Measurements from ENCODE around the gene TNFRSF25. TPM values are rescaled to one million over a fixed set of nuclear protein-coding genes. Genes with fewer than 3 reads are reported as not detected.

The TNFRSF25 gene
- polyA plus RNA-seq, 1 donor from 2014 or later: 52.2 TPM

- H3F3A ChIP-seq (ENCODE audit: insufficient read depth, low read length, poor library complexity, severe bottlenecking): no peaks in the 10 kb centered on the region
- no peaks in the 10 kb centered on the region for H3K27me3 ChIP-seq (ENCODE audit: insufficient read depth, low read depth, low read length)
- no peak overlapping the region for H3K4me2 ChIP-seq (ENCODE audit: low read length)
- no peaks in the 10 kb centered on the region for H3K9me3 ChIP-seq (ENCODE audit: low read length)
- H3K36me3 ChIP-seq (ENCODE audit: insufficient read depth, low read length): no peaks in the 10 kb centered on the region
- TF ChIP-seq RAD21 (conservative IDR thresholded peaks at IDR 0.05) (no peak), EP300 (conservative IDR thresholded peaks at IDR 0.05; ENCODE audit: poor library complexity, severe bottlenecking) (no peak), REST (IDR thresholded peaks at IDR 0.05; ENCODE audit: borderline replicate concordance) (no peak), SMC3 (conservative IDR thresholded peaks at IDR 0.05; ENCODE audit: poor library complexity) (no peak), MXI1 (conservative IDR thresholded peaks at IDR 0.05; ENCODE audit: poor library complexity, severe bottlenecking) (no peak), EZH2 (IDR thresholded peaks at IDR 0.05; ENCODE audit: borderline replicate concordance, insufficient read depth, low read length, poor library complexity, severe bottlenecking) (no peak), TAF1 (IDR thresholded peaks at IDR 0.05; ENCODE audit: low read depth) (no peak), CTCF (IDR thresholded peaks at IDR 0.05; ENCODE audit: poor library complexity, severe bottlenecking) (no peak)
- H3K79me2 ChIP-seq (replicated peaks; ENCODE audit: insufficient read depth, low read length): no peaks in the 10 kb centered on the region
- H3K27ac ChIP-seq (ENCODE audit: low read length): no peak overlapping the region
- H3K9ac ChIP-seq (ENCODE audit: low read length): no peak overlapping the region
- no peak overlapping the region for H3K4me3 ChIP-seq (ENCODE audit: low read length)
- H4K20me1 ChIP-seq (ENCODE audit: insufficient read depth): no peaks in the 10 kb centered on the region
- no peaks in the 10 kb centered on the region for H3K9me2 ChIP-seq (ENCODE audit: insufficient read depth, low read length)
- H2AFZ ChIP-seq (ENCODE audit: low read depth, low read length): no peak overlapping the region
Measured at GRCh38 chr1:6502000-6502891, 36.3 kb upstream of the TNFRSF25 start.

- H3K27me3 ChIP-seq (ENCODE audit: insufficient read depth, low read depth, low read length): no peaks in the 10 kb centered on the region
- no peak for TF ChIP-seq TAF1 (IDR thresholded peaks at IDR 0.05; ENCODE audit: low read depth)
- TF ChIP-seq REST (IDR thresholded peaks at IDR 0.05; ENCODE audit: borderline replicate concordance): no peak
- no peak for TF ChIP-seq RAD21 (conservative IDR thresholded peaks at IDR 0.05)
- no peak for TF ChIP-seq EZH2 (IDR thresholded peaks at IDR 0.05; ENCODE audit: borderline replicate concordance, insufficient read depth, low read length, poor library complexity, severe bottlenecking)
- no peak for TF ChIP-seq SMC3 (conservative IDR thresholded peaks at IDR 0.05; ENCODE audit: poor library complexity)
- no peak for TF ChIP-seq EP300 (conservative IDR thresholded peaks at IDR 0.05; ENCODE audit: poor library complexity, severe bottlenecking)
- no peak for TF ChIP-seq CTCF (IDR thresholded peaks at IDR 0.05; ENCODE audit: poor library complexity, severe bottlenecking)
- TF ChIP-seq MXI1 (conservative IDR thresholded peaks at IDR 0.05; ENCODE audit: poor library complexity, severe bottlenecking): no peak
- TF ChIP-seq POLR2AphosphoS5 (IDR thresholded peaks at IDR 0.05): no peak
- H3K9me3 ChIP-seq (ENCODE audit: low read length): no peaks in the 10 kb centered on the region
Measured at GRCh38 chr1:6501279-6501813, 35.4 kb upstream of the TNFRSF25 start.

More at GRCh38 chr1:6501279-6501813, 35.4 kb upstream of the TNFRSF25 start:
- Histone ChIP-seq H2AFZ (ENCODE audit: low read depth, low read length) (no peak overlapping the region), H3F3A (ENCODE audit: insufficient read depth, low read length, poor library complexity, severe bottlenecking) (no peaks in the 10 kb centered on the region), H3K9me2 (ENCODE audit: insufficient read depth, low read length) (no peaks in the 10 kb centered on the region), H3K4me3 (ENCODE audit: low read length) (no peak overlapping the region), H4K20me1 (ENCODE audit: insufficient read depth) (no peaks in the 10 kb centered on the region), H3K27ac (ENCODE audit: low read length) (no peak overlapping the region), H3K79me2 (replicated peaks; ENCODE audit: insufficient read depth, low read length) (no peaks in the 10 kb centered on the region), H3K4me2 (ENCODE audit: low read length) (no peak overlapping the region), H3K36me3 (ENCODE audit: insufficient read depth, low read length) (no peaks in the 10 kb centered on the region), H3K9ac (ENCODE audit: low read length) (no peak overlapping the region)
